Stromal cell of bone marrow (primary cell): ENCODE measurements around the gene MACO1.

ENCODE experiments used
- DNase-seq: peaks from one replicate; pipeline ENCODE4 v3.0.0-alpha.2; 2012; ENCODE audit warnings: low read depth

The MACO1 gene

DNA sequence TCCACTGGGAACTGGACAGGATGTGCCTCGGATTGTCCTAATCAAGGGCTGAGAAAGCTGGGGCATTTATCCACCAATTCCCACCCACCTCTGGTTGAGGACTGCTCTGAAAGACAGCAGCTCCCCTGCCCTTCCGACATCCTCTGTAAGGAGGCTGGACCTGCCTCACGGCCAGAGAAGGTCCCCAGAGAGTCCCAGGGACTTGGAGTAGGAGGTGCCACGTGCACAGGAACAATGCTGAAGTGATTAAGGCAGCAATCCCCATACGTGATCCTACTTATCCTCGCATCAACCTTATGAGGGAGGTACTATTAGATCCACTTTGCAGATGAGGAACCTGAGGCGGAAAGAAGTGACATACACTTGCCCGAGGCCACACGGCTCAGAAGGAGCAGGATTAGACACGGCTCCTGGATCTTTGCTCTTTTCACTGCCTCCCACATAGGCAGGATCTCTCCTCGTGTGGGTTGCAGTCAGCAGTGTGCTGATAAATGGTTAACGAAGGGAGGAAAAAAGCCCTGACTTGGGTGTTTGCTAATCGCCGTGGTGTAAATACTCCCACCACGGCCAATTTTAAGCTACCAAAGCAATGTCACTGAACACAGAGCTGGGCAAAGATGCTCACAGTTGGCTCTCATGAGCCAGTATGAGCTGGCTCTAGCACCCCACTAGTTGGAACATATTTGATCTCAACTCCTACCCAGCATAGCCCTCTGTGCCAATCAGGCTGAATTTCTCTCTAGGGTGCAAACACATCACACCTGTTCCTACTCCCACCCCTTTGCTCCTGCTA lies 94.1 kb downstream of the MACO1 start:
- DNase-seq, result no peak

DNA sequence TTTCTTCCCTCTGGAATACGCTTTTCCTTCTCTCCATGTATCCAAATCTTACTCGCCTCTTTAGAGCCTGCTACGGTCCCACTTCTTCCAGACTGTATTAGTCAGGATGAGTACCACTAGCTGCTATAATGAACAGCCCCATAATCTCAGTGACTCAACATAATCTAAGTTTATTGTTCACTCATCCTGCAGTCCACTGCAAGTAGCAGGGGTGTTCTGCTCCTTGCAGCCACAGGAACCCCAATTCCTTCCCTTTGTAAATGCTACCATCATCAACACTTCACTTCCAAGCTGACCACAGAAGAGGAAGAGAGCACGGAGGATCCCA lies 94.6 kb downstream of the MACO1 start:
- DNase-seq, result no peak

DNA sequence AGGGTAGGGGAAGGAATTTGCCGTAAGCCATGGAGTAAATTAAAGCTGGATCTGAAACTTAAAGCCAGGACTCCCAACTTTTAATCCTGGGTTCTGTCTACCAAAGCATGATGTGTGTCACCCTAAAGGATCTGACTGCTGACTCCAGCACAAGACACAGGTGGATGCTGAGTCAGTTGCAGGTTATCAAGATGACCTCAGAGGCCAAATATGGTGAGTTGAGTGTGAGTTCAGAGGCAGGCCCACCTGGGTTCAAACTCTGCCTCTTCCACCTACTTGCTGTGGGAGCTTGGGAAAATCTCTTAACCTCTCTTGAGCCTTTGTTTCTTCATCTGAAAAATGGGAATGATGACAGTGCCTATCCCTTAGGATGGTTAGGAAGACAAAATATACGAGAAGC lies 96.1 kb downstream of the MACO1 start:
- no peak for DNase-seq

DNA sequence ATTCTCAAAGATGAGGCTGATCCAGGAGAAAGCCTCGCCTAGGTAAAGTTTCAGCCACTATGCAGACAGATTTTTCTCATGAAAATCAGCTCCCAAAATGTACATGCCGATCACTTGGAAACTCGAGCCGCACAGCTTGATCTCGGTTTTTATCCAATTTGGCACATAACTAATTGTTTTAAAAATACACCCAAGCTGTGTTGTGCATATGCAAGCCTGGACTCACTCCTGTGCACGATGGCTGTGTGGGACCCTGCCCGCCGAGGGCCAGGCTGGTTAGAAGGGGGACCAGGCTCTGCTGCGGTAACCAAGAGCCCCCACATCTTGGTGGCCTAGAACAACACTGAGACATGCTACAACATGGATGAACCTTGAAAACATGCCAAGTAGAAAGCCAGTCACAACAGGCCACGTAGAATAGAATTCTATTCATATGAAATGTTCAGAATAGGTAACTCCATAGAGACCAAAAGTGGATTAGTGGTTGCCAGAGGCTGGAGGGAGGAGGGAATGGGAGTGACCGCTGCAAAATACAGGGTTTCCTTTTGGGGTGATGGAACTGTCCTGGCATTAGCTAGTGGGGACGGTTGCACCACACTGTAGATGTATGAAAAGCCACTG lies 96.6 kb downstream of the MACO1 start:
- no peak for DNase-seq

DNA sequence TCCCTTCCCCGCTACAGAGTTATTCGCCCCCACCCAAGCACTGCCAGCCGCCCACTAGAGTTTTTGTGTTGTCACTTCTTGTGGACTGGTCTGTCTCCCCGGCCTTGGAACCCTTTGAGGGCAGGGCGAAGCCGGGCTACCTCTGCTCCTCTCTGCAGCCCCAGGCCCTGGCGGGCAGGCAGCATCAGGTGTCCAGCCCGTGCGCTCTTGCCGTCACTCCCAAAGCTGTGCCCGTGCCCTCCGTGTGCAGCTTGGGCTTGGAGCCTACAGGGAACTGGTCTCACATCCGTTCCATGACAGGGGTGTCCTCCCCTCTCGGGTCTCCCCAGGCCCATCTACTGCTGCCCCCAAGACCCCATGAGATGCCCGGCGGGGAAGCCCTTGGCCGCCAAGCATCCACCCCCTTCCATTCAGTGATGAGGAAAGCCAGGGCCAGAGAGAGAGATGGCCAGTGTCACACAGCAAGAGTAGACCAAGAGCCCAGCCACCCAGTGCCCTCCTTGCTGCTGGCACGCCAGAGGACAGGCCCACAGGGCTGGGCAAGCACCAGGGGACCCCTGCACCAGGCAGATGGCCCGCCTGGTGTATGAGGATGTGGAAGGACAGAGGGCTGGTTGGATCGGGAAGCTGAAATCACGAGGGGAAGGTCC lies 97.4 kb downstream of the MACO1 start:
- DNase-seq, result no peak

DNA sequence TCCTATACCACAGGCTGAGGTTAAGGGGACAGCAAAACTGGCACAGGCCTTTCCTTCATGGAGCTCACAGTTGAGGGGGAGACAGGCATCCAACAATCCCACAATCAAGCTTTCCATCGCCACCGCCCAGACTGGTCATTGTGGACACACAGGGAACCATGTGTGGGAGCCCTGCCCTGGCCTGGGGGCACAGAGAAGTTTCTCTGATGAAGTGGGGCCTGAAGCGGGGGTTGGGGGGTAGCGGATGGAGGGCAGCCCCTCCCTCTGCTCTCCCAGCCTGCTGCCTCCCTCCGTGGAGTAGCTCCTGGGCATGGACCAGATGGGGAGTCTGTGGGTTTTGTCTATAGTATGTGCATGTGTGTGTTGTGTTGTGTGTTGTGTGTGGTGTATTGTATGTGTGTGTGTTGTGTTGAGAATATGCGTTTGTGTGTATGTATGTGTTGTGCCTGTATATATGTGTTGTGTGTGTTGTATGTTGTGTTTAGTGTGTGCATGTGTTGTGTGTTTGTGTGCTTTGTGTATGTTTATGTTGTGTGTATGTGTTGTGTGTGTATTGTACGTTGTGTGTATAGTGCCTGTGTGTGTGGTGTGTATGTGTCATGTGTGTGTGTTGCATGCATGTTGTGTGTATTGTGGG lies 98.3 kb downstream of the MACO1 start:
- DNase-seq, result no peak

DNA sequence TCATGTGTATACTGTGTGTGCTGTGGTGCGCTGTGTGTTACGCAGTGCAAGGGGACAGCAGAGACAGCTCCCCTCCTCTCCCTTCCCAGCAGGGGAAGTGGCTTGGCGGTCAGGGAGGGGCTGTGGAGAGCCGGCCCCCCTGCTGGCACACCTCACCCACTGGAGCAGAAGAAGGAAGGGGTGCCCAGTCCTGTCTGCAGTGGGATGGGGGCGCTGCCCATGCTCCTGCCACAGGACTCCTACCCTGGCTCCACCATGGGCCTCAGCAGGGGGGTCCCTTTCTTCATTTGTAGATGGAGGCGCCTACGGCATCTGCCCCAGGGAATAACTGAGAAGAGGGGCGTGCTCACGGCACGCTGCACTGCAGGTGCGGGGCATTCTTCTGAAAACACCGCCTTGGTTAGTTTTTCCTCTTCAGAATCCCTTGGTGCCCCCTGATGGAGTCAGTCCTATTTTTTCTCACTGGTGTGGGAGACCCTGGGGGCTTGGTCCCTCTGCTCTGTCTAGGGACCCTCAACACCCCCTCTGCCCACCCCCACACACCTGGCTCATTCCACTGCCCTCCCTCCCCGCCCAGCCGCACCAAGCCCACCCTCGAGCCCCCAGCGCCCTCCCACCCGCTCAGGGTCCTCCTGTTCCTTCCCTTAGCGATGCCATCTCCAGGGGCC lies 99.0 kb downstream of the MACO1 start:
- no peak for DNase-seq

DNA sequence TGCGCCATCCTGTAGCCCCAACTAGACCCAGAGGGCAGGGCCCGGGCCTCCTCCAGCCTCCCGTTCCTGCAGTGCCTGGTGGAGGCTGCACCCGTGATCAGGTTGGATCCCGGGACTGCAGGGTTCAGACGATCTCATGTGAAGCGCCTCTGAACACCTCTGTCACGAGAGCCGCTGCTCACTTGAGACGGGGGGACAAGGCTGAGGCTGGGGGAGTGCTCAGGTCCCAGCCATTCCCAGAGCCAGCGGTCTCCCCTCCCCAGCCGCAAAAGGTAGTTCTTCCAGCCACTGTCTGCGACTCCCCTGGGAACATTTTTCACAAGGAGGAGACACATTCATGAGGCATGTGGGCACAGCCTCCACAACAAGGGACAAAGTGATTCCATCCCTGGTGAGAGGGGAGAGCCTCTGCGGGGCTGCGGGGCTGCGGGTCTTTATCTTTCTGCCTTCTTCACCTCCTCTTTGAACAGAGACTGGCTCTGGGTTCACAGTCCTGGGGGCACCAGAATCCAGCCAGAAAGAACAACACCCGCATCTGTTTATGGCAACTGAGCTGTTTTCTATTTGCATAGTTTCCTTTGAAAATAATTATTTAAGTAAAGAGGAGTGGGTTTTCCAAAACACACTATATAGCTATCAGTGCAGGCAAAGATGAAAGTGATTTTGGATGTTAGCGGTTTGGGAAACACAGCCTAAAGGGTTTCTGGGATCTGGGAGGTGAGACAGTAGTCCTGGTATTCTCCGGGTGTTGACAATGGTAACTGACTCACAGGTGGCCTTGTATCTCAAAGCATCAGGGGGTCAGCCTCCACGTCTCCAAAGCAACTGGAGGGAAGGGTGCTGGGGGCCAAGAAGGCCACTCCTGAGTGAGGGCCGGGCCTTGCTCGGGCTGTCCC lies 99.7 kb downstream of the MACO1 start:
- no peak for DNase-seq

DNA sequence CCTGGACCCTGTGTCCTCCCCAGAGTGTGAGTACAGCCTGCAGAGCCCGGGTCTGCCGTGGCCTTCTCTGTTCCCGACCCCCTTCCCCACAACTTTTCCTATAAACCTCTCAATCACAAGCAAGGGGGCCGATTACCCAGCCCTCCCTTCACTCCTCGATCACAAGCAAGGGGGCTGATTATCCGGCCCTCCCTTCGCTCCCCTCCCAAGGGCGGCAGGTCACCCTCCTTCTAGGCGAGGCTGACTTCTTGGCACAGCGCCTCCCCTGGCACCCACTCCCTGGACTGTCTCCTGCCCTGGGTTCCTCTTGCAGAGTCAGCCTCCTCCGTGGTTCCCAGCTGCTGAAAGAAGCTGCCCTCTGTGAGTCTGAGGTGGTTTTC lies 100.4 kb downstream of the MACO1 start:
- no peak for DNase-seq

DNA sequence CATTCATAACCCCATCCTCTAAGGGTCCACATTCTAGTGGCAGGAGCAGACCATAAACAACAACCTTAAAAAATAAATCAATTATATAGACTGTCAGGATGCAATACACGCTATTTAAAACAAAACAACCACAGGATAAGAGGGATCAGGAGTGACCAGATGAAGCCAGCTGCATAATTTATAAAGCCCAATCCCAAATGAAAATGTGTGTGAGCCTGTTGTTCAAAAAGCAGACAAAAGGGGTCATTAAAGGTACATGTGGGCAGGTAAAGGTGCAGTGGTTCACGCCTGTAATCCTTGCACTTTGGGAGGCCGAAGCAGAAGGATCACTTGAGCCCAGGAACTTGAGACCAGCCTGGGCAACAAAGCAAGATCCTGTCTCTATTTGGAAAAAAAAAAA lies 102.3 kb downstream of the MACO1 start:
- DNase-seq, result no peak

DNA sequence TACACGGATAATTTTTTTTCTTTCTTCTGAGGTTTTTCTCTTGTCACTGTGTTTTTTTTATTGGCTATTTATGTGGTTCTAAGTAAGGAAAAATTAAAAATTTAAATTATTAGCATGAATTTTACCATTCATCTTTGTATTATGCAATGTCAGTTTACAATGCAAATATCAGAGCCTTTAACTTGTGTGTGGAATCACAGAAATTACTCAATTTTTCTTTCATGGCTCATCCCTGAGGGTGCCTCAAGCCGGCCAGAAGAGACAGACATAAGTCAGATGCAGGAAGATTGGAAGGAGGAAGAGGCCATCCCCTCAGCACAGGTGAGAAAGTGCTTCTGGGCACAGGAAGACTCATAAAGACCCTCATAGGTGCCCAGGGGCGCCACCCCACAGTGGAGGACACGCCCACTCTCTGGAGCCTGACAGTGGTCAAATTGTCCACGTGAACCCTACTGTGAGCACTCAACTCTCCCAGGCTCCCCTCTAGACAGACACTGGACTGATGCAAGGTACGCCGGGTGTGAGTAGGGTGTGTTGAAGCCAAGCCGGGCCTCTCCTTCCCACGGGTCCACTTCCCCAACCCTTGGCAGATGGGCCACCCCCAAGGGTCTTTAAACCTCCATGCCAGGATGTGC lies 103.2 kb downstream of the MACO1 start:
- no peak for DNase-seq

DNA sequence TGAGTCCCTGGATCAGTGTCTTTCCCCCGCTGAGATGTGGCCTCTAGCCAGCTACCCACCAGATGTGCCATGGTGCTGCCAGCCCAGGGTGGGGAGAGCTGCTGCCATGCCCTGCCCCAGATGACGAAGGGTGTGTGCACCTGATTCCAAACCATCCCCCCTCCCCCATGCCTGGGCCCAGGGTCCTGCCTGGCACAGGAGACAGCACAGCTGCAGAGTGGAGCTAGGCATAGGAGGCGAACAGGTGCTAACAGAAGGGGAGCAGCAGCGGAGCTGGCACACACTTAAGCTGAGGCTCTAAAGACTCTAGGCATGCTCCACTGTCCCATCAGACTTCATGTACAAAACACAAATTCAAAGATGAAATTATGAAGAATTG lies 103.7 kb downstream of the MACO1 start:
- DNase-seq, result no peak

DNA sequence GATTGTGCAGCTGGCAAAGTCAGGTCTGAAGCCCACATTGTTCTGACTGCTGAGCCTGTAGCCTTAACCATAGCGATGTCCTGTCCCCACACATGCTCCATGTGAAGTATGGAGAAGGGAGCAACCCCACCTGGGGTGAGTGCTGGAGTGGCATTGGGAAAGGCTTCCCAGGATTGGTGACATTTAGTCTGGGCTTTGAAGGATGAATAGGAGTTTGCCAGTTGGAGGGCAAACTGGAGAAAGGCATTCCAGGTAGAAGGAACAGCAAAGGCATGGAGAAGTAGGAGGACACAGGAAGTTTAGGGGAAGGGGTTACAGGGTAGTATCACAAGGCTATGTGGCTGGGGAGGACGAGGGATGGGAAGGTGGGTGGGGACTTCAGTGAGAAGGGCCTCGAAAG lies 105.4 kb downstream of the MACO1 start:
- no peak for DNase-seq

DNA sequence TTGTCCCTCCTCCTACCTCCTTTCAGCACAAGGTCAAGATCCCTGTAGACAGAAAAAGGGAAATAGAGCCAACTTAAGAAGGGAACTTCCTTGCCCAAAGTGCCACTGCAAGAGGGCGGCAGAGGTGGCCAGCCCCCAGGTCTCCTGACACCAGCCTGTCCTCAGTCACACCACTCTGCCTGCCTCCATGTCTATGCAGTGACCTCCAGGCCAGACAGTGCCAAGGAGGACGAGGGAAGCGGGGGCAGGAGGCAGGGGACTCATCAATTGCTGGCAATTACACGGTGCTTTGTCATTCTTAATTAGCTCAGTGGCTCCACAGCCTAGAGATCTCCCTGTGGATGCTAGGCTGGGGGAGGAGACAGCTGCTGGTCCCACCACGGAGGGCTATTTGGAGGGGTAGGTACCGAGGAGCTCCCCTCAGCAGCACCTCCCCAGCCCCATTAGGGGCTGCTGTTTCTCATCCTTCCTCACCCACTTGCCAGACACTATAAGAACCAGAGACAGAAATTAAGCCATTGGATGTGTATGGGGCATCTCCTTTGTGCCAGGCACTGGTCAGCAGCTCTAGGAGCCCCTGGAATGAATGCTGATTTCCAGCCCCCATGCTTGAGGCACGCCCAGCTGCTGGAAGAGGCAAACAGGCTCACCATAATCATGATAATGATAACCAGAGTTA lies 106.6 kb downstream of the MACO1 start:
- DNase-seq, result no peak

DNA sequence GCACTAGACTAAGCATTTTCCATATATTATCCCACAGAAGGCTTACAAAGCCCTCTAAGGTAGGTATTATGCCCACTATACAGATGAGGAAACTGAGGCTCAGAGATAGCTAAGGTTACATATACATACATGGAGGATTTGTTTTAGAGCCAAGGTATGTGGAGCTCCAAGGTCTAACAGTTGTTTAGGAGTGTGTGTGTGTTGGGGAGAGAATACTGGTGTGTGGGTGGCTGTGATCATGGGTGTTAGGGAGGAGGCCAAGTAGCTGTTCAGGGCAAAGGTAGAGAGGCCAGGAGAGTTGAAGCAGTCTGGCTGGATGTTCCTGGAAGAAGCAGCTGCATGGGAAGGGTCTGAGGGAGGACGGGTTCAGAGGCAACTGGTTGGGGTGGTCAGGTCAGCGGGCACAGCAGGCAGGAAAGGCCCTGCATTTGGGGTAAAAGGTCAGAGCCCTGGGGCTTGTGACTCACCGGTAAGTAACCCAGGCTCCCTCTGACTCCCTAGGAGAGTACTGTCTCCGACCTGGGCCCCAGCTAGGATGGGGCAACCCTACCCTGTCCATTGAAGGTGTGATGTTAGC lies 107.6 kb downstream of the MACO1 start:
- no peak for DNase-seq

DNA sequence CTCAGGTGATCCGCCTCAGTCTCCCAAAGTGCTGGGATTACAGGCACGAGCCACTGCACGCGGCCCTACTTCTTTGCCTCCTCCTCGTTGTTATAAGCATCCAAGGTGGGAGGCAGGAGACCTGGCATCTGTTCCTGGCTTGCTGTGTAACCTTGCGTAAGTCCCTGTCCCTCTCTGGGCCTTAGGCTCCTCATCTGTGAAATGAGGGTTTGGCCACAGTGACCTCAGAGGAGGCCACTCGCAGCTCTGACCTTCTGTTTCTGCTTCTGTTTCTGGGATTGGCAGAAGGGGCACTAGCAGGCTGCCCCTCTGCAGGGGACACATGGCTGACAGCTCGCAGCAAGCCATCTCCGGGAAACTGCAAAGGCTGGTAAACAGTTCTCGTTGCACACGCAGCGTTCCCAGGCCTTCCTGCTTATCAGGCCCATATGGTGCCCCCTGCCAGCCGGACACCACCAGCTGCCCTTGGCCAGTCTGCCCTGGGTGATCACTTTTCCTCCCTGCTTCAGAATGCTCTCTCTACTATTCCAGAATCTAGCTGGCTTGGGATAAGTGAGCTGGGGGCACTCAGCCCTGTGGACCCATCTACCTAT lies 110.1 kb downstream of the MACO1 start:
- no peak for DNase-seq

DNA sequence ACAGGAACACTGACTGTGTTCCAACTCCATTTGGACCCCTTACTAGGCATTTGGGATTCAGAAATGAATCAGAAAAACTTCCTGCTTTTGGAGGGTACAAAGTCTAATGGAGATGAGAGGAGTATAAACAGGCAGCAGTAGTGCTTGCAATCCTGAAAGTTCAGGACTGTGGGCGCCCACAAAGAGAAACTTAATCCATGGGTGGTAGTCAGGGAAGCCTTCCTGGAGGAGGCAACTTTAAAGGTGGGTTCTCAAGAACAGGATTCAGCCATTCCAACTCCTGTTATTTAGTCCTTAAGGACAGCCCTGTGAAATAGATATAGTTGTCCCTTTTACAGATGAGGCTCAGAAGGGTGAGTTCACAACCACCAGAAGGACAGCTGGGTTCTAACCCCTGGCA lies 110.7 kb downstream of the MACO1 start:
- DNase-seq, result no peak

DNA sequence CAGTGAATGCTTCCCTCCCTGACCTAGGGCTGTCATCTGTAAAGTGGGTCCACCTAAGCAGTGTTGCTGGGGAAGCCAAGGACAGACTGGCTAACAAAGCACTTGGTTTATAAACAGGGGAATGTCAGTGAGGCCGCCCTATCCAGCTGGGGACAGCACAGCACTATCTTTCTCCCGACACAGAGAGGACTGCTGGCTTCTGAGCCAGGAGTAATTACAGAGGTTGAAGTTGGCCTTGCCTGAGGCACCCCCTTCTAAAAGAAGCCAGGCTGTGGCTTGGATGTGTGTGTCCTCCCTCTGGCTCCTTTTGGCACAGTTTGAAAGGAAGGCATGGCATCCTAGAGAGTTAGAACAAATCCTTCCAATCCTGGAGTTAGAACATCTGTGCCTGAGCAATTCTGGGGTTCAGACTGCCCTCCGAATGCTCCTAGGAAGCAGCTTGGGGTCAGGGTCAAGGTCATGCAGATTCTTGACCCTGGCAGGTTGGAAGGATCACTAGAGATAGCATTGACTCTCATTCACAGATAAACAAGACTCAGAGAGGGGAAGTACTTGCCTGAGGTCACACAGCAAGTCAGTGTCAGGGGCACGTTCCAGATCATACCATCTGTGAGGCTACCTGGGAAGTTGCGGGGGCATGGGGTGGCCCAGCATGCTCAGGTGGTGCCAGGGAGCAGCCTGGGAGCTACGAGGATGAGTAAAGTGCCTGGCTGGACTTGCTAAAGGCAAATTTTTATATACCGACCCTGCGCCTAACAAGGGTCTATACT lies 111.4 kb downstream of the MACO1 start:
- DNase-seq, result no peak

DNA sequence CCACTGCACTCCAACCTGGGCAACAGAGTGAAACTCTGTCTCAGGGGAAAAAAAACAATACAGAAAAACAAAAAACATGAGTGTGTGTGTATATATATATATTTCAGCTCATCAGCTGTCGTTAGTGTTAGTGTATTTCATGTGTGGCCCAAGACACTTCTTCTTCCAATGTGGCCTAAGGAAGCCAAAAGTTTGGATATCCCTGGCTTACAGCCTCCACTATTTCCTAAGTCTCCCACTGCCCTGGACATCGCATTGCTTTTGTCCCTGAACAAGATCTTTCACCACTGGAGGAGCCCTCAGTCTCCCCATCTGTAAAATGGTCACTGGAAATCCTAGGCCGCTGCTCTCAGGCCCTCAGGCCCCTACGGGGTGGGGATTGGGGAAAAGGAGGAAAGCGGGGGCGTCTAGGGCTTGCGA lies 112.3 kb downstream of the MACO1 start:
- DNase-seq, result no peak
